Measurements from ENCODE around the gene LRIG2. TPM values are rescaled to one million over a fixed set of nuclear protein-coding genes. Genes with fewer than 3 reads are reported as not detected.
"Not testable (repeated sequence)": the region's sequence is repeated elsewhere in the genome, so short reads cannot be mapped to it uniquely, and the experiment has no call there.

LRIG2 gene
- total RNA-seq, 1 experiment from 2014 or later: 23.2 TPM

DNA sequence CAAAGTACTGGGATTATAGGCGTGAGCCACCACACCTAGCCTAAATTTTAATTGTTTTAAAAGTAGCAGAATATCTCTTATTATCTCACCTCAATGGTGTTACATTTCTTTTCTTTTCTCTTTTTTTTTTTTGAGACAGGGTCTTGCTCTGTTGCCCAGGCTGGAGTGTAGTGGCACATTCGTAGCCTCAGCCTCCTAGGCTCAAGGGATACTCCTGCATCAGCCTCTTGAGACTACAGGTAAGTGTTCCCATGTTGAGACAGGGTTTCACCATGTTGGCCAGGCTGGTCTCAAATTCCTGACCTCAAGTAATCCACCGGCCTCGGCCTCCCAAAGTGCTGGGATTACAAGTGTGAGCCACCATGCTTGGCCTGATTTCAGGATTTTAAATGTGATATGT, 49.7 kb upstream of the LRIG2 start:
- no CpG with 5 or more reads among the region's 4 CpGs for WGBS (ENCODE audit: extremely low coverage, insufficient read length, low lambda C conversion rate)
- not testable (repeated sequence) for H2BK20ac ChIP-seq (ENCODE audit: low read depth, low read length, poor library complexity, severe bottlenecking); H3K36me3 Mint-ChIP-seq (ENCODE audit: insufficient read depth in 1 of 3, low read depth in 3 of 3); H3K9me3 ChIP-seq (ENCODE audit: control insufficient read depth, low read depth, low read length); H4K20me1 ChIP-seq (ENCODE audit: control insufficient read depth, insufficient read depth, insufficient read length); H3K9me3 Mint-ChIP-seq; H3K14ac ChIP-seq (ENCODE audit: insufficient read depth, low read length); H2BK5ac ChIP-seq (ENCODE audit: insufficient read length, low read length); H3K23me2 ChIP-seq (ENCODE audit: insufficient read length, low read depth, low read length, poor library complexity, severe bottlenecking); H3K18ac ChIP-seq (ENCODE audit: insufficient read length, low read depth, low read length); H3K56ac ChIP-seq (ENCODE audit: insufficient read length, low read depth, low read length); DNase-seq; H3K4me2 ChIP-seq (ENCODE audit: insufficient read depth, insufficient read length, low read length); H3T11ph ChIP-seq (ENCODE audit: low read length); H3K79me1 ChIP-seq (ENCODE audit: insufficient read depth, low read depth, low read length, poor library complexity, severe bottlenecking); H4K5ac ChIP-seq (ENCODE audit: insufficient read length, low read depth, low read length); H3K27me3 ChIP-seq (ENCODE audit: insufficient read depth, low read length); H2BK120ac ChIP-seq (ENCODE audit: low read depth, low read length, poor library complexity, severe bottlenecking); H3K27ac ChIP-seq (ENCODE audit: insufficient read length, low read depth, low read length); H2BK15ac ChIP-seq (ENCODE audit: low read depth, low read length); H3K4ac ChIP-seq (ENCODE audit: low read depth, low read length); H2AK5ac ChIP-seq (ENCODE audit: insufficient read length, low read length); H3K23ac ChIP-seq (ENCODE audit: insufficient read length, low read depth, low read length); H4K8ac ChIP-seq (replicated peaks; ENCODE audit: insufficient read length, low read depth, low read length); H3K79me2 ChIP-seq (ENCODE audit: insufficient read depth, low read length); H3K4me1 ChIP-seq (ENCODE audit: insufficient read depth, low read length); H2AFZ ChIP-seq (ENCODE audit: low read length); H4K91ac ChIP-seq (ENCODE audit: insufficient read length, low read depth, low read length); H3K9ac ChIP-seq (ENCODE audit: extremely low read depth, insufficient read length, low read length); H3K27ac Mint-ChIP-seq; H2BK12ac ChIP-seq (ENCODE audit: insufficient read length, low read depth, low read length); H3K4me3 Mint-ChIP-seq; H3K27me3 Mint-ChIP-seq (ENCODE audit: low read depth)
- H3K4me1 Mint-ChIP-seq: peaks cover 37 to 39% of the 10 kb centered on the region in 2 experiments
